ENCODE data around the gene LIF.
"Not testable (repeated sequence)": the region's sequence is repeated elsewhere in the genome, so short reads cannot be mapped to it uniquely, and the experiment has no call there.

The LIF gene

GRCh38 chr22:30212363-30212995 lies 34.1 kb downstream of the LIF start:
- in situ Hi-C loops (cut with MboI; ENCODE audit: low sequenced_read_pairs), result no loop called here

GRCh38 chr22:30211124-30211820 lies 35.3 kb downstream of the LIF start:
- in situ Hi-C loops (cut with MboI; ENCODE audit: low sequenced_read_pairs), result no loop called here

- in situ Hi-C loops (cut with MboI; ENCODE audit: low sequenced_read_pairs), result no loop called here
Observed at GRCh38 chr22:30210235-30210909, 36.2 kb downstream of the LIF start.

- in situ Hi-C loops (cut with MboI; ENCODE audit: low sequenced_read_pairs), result no loop called here
Observed at GRCh38 chr22:30209642-30210041, 36.9 kb downstream of the LIF start.

GRCh38 chr22:30208631-30209603 lies 37.6 kb downstream of the LIF start:
- in situ Hi-C loops (cut with MboI; ENCODE audit: low sequenced_read_pairs), result no loop called here

GRCh38 chr22:30206944-30207343 lies 39.6 kb downstream of the LIF start:
- in situ Hi-C loops (cut with MboI; ENCODE audit: low sequenced_read_pairs), result no loop called here

GRCh38 chr22:30205281-30206115 lies 41.1 kb downstream of the LIF start:
- in situ Hi-C loops (cut with MboI; ENCODE audit: low sequenced_read_pairs), result no loop called here

- in situ Hi-C loops (cut with MboI; ENCODE audit: low sequenced_read_pairs), result no loop called here
Observed at GRCh38 chr22:30204742-30205111, 41.8 kb downstream of the LIF start.

GRCh38 chr22:30204015-30204741 lies 42.4 kb downstream of the LIF start:
- in situ Hi-C loops (cut with MboI; ENCODE audit: low sequenced_read_pairs), result no loop called here

GRCh38 chr22:30202531-30203006 lies 44.0 kb downstream of the LIF start:
- in situ Hi-C loops (cut with MboI; ENCODE audit: low sequenced_read_pairs), result no loop called here

- in situ Hi-C loops (cut with MboI; ENCODE audit: low sequenced_read_pairs), result no loop called here
Observed at GRCh38 chr22:30201945-30202344, 44.6 kb downstream of the LIF start.

GRCh38 chr22:30200905-30201304 lies 45.7 kb downstream of the LIF start:
- in situ Hi-C loops (cut with MboI; ENCODE audit: low sequenced_read_pairs), result not testable (repeated sequence)

GRCh38 chr22:30198921-30199320 lies 47.6 kb downstream of the LIF start:
- in situ Hi-C loops (cut with MboI; ENCODE audit: low sequenced_read_pairs), result no loop called here

- in situ Hi-C loops (cut with MboI; ENCODE audit: low sequenced_read_pairs), result no loop called here
Observed at GRCh38 chr22:30198152-30198825, 48.3 kb downstream of the LIF start.

- in situ Hi-C loops (cut with MboI; ENCODE audit: low sequenced_read_pairs), result no loop called here
Observed at GRCh38 chr22:30197389-30197788, 49.2 kb downstream of the LIF start.

GRCh38 chr22:30196880-30197336 lies 49.7 kb downstream of the LIF start:
- in situ Hi-C loops (cut with MboI; ENCODE audit: low sequenced_read_pairs), result no loop called here

- in situ Hi-C loops (cut with MboI; ENCODE audit: low sequenced_read_pairs), result no loop called here
Observed at GRCh38 chr22:30196141-30196879, 50.2 kb downstream of the LIF start.

Data from HL-60/S4 treated with retinoic acid at 250 ng/mL for 4 days and 3 days (cell line).